Sigmoid colon (tissue), 4 donors: ENCODE data around the gene CD9.

ENCODE experiments used
- EP300 ChIP-seq, 4 donors: sonication (generic); formaldehyde crosslinking; IDR thresholded peaks; one replicate each; pipeline ENCODE4 v1.6.1; 2017; ENCODE audit warnings: antibody characterized with exemption in 4 of 4
- POLR2A ChIP-seq, 2 donors: fragments of 450-650 bp; IDR thresholded peaks; one replicate each; pipeline ENCODE4 v1.6.1; 2016; ENCODE audit warnings: antibody characterized with exemption in 2 of 2, mild to moderate bottlenecking in 2 of 2, moderate library complexity in 2 of 2
- POLR2AphosphoS5 ChIP-seq, 4 donors: sonication (generic); formaldehyde crosslinking; IDR thresholded peaks; one replicate each; pipeline ENCODE4 v1.6.1; 2017; ENCODE audit warnings: antibody characterized with exemption in 4 of 4
- TF ChIP-seq, protein P1 (sequence below), 4 experiments: fragments of 450-650 bp in 3 of 4; fragments of 200-600 bp in 1 of 4; IDR thresholded peaks; one replicate each; pipeline ENCODE4 v1.5.1; 2016 to 2019; ENCODE audit warnings: antibody characterized with exemption in 4 of 4, mild to moderate bottlenecking in 3 of 4, moderate library complexity in 2 of 4

DNA sequence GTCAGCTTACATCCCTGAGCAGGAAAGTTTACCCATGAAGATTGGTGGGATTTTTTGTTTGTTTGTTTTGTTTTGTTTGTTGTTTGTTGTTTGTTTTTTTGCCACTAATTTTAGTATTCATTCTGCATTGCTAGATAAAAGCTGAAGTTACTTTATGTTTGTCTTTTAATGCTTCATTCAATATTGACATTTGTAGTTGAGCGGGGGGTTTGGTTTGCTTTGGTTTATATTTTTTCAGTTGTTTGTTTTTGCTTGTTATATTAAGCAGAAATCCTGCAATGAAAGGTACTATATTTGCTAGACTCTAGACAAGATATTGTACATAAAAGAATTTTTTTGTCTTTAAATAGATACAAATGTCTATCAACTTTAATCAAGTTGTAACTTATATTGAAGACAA, 37.6 kb downstream of the CD9 start:
- TF ChIP-seq, protein P1, sequence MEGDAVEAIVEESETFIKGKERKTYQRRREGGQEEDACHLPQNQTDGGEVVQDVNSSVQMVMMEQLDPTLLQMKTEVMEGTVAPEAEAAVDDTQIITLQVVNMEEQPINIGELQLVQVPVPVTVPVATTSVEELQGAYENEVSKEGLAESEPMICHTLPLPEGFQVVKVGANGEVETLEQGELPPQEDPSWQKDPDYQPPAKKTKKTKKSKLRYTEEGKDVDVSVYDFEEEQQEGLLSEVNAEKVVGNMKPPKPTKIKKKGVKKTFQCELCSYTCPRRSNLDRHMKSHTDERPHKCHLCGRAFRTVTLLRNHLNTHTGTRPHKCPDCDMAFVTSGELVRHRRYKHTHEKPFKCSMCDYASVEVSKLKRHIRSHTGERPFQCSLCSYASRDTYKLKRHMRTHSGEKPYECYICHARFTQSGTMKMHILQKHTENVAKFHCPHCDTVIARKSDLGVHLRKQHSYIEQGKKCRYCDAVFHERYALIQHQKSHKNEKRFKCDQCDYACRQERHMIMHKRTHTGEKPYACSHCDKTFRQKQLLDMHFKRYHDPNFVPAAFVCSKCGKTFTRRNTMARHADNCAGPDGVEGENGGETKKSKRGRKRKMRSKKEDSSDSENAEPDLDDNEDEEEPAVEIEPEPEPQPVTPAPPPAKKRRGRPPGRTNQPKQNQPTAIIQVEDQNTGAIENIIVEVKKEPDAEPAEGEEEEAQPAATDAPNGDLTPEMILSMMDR (IDR thresholded peaks at IDR 0.05), result no peak
- no peak for TF ChIP-seq EP300 (IDR thresholded peaks at IDR 0.05)
- no peak for TF ChIP-seq POLR2AphosphoS5 (IDR thresholded peaks at IDR 0.05)
- TF ChIP-seq POLR2A (IDR thresholded peaks at IDR 0.05), result no peak
